ENCODE measurements around the gene PCDHGC4. TPM values are rescaled to one million over a fixed set of nuclear protein-coding genes. Genes with fewer than 3 reads are reported as not detected.

The PCDHGC4 gene
- total RNA-seq, 1 donor from 2014 or later, result not detected

- intact Hi-C loops (cut with micrococcal nuclease), result no loop called here
These were observed 42.6 kb downstream of the PCDHGC4 start for GRCh38 chr5:141527426-141527825.

- intact Hi-C loops (cut with micrococcal nuclease), result no loop called here
These were observed 43.6 kb downstream of the PCDHGC4 start for GRCh38 chr5:141528291-141528984.

DNA sequence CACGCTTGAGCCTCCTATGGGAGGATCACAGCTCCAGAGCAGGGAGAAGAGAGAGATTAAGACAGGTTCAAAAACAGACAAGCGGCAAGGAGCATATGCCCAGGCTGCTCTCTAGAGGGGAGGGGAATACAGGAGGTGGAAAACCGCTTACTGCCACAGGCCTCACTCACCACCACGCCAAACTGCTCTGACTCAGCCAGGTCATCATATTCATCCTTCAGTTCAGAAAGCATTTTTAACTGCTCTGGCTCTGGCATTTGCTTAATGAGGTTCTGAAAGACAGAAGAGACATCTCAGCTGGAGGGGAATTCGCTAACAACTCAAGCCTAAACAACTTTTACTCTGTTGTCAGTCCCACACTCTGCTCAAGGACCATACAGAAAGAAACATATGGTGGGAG, 44.2 kb downstream of the PCDHGC4 start:
- intact Hi-C loops (cut with micrococcal nuclease), result no loop called here

DNA sequence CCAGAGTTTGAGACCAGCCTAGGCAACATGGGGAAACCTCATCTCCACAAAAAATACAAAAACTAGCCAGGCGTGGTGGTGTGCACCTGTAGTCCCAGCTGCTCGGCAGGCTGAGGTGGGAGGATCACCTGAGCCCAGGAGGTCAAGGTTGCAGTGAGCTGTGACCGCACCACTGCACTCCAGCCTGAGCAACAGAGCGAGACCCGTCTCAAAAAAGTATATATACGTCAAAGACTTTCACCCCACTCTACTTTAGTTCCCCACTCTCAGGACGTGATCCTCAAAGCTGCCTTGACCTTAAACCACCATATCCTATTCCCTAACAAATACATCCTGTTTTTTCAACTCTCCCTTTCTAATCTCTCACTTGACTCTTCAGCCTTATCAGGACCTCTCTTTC, 45.0 kb downstream of the PCDHGC4 start:
- intact Hi-C loops (cut with micrococcal nuclease), result no loop called here

- intact Hi-C loops (cut with micrococcal nuclease), result no loop called here
These were observed 47.9 kb downstream of the PCDHGC4 start for GRCh38 chr5:141532726-141533125.

- intact Hi-C loops (cut with micrococcal nuclease), result no loop called here
These were observed 49.1 kb downstream of the PCDHGC4 start for GRCh38 chr5:141533897-141534296.

DNA sequence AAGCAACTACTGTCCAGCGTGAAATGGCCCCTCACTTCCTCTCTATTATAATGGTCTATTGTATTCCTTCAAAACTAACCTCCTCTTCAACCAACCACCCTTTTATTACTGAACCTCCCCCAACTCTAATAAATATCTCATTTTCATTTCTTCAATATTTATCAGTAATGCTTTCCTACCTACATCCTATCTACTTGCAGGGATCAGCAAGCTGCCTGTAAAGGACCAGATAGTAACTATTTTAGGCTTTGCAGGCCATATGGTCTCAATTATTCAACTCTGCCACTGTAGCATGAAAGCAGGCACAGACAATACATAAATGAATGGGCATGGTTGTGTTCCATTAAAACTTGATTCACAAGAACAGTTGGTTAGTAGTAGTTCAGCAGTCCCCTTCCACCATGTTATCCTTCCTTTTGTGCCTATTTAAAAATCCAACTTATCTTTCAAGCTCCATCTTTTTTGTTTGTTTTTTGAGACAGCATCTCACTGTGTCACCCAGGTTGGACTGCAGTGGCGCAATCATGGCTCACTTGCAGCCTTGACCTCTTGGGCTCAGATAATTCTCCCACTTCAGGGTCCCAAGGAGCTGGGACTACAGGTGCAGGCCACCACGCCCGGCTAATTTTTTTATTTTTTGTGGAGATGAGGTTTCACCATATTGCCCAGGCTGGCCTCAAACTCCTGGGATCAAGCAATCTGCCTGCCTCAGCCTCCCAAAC, 49.8 kb downstream of the PCDHGC4 start:
- intact Hi-C loops (cut with micrococcal nuclease), result no loop called here

Other genes with a start within 250 kb of the PCDHGC4 start
- gene PCDHB15, start 239.6 kb upstream of the PCDHGC4 start, total RNA-seq, result not detected in 2 replicates
- gene SLC25A2, start 181.0 kb upstream of the PCDHGC4 start, total RNA-seq, result 0.44 and 0.56 TPM in 2 replicates
- gene TAF7, start 164.2 kb upstream of the PCDHGC4 start, total RNA-seq, result 61.0 and 65.9 TPM in 2 replicates
- gene PCDHGA1, start 154.5 kb upstream of the PCDHGC4 start, total RNA-seq, result 0.15 and 0.17 TPM in 2 replicates
- 0.05 and 0.07 TPM in 2 replicates for gene PCDHGA2, start 146.3 kb upstream of the PCDHGC4 start, total RNA-seq
- gene PCDHGA3, start 141.2 kb upstream of the PCDHGC4 start, total RNA-seq, result 0.07 and 0.34 TPM in 2 replicates
- gene PCDHGB1, start 134.9 kb upstream of the PCDHGC4 start, total RNA-seq, result 0.15 and 0.17 TPM in 2 replicates
- 0.74 and 0.98 TPM in 2 replicates for gene PCDHGA4, start 130.0 kb upstream of the PCDHGC4 start, total RNA-seq
- 1.0 and 1.3 TPM in 2 replicates for gene PCDHGB2, start 125.0 kb upstream of the PCDHGC4 start, total RNA-seq
- 0.46 and 0.49 TPM in 2 replicates for gene PCDHGA5, start 120.9 kb upstream of the PCDHGC4 start, total RNA-seq
- gene PCDHGB3, start 114.8 kb upstream of the PCDHGC4 start, total RNA-seq, result 0.88 and 1.3 TPM in 2 replicates
- 0.44 and 0.80 TPM in 2 replicates for gene PCDHGA6, start 111.1 kb upstream of the PCDHGC4 start, total RNA-seq
- gene PCDHGA7, start 102.3 kb upstream of the PCDHGC4 start, total RNA-seq, result 0.15 and 0.24 TPM in 2 replicates
- 0.17 TPM in 2 replicates for gene PCDHGB4, start 97.3 kb upstream of the PCDHGC4 start, total RNA-seq
- 0.07 and 0.15 TPM in 2 replicates for gene PCDHGA8, start 92.4 kb upstream of the PCDHGC4 start, total RNA-seq
- gene PCDHGB5, start 87.1 kb upstream of the PCDHGC4 start, total RNA-seq, result 0.46 and 0.66 TPM in 2 replicates
- gene PCDHGA9, start 82.3 kb upstream of the PCDHGC4 start, total RNA-seq, result 0.17 and 0.27 TPM in 2 replicates
- 0.22 and 0.37 TPM in 2 replicates for gene PCDHGB6, start 77.0 kb upstream of the PCDHGC4 start, total RNA-seq
- gene PCDHGA10, start 72.0 kb upstream of the PCDHGC4 start, total RNA-seq, result 0.20 and 0.27 TPM in 2 replicates
- gene PCDHGB7, start 67.4 kb upstream of the PCDHGC4 start, total RNA-seq, result 0.07 and 0.29 TPM in 2 replicates
- gene PCDHGA11, start 64.0 kb upstream of the PCDHGC4 start, total RNA-seq, result 0.24 and 0.32 TPM in 2 replicates
- 0.12 and 0.20 TPM in 2 replicates for gene PCDHGA12, start 54.5 kb upstream of the PCDHGC4 start, total RNA-seq
- gene PCDHGC3, start 9.1 kb upstream of the PCDHGC4 start, total RNA-seq, result 0.07 TPM in 1 of 2 replicates, not detected in the other
- gene PCDHGC5, start 4.1 kb downstream of the PCDHGC4 start, total RNA-seq, result not detected in 2 replicates
- gene DIAPH1, start 134.0 kb downstream of the PCDHGC4 start, total RNA-seq, result 273 and 283 TPM in 2 replicates
- gene HDAC3, start 151.8 kb downstream of the PCDHGC4 start, total RNA-seq, result 77.6 and 87.0 TPM in 2 replicates
- 18.2 and 19.3 TPM in 2 replicates for gene RELL2, start 152.0 kb downstream of the PCDHGC4 start, total RNA-seq
- gene FCHSD1, start 166.4 kb downstream of the PCDHGC4 start, total RNA-seq, result 59.0 and 60.5 TPM in 2 replicates
- 8.3 and 8.7 TPM in 2 replicates for gene ARAP3, start 197.2 kb downstream of the PCDHGC4 start, total RNA-seq

Data from T-helper 1 cell treated with Interleukin-12 subunit alpha and Interleukin-12 subunit beta and Interleukin-4 antibody, amounts not matched to agents 30 ng/mL and 1 ng/mL, for 36 hours (primary cell).